Adrenal gland (tissue), 12 donors: ENCODE results near the gene A3GALT2. TPM values are rescaled to one million over a fixed set of nuclear protein-coding genes. Genes with fewer than 3 reads are reported as not detected.

Experiments
- DNase-seq, 7 donors: peaks; one replicate each; pipeline ENCODE4 v3.0.0-alpha.2; 2019 to 2020
- H3K27ac ChIP-seq, 5 donors: fragments of 200-600 bp; sonication (generic) in 4 of 5; 1 replicate in 3 of 5; 2 replicates in 2 of 5; pipeline versions ENCODE4 v1.5.1 to v1.8.0; 2016 to 2020; ENCODE audit warnings: mild to moderate bottlenecking in 1 of 5
- H3K27me3 ChIP-seq: fragments of 200-600 bp; 2 replicates; pipeline ENCODE4 v1.8.0; 2021
- H3K36me3 ChIP-seq, 2 donors: fragments of 200-600 bp; replicated peaks in 1 of 2; 1 replicate in 1 of 2; 2 replicates in 1 of 2; pipeline versions ENCODE4 v1.5.1 to v1.8.0; 2018 to 2022
- H3K4me1 ChIP-seq, 2 donors: fragments of 200-600 bp; replicated peaks in 1 of 2; 1 replicate in 1 of 2; 2 replicates in 1 of 2; pipeline versions ENCODE4 v1.5.1 to v1.8.0; 2018 to 2021
- H3K4me3 ChIP-seq, 4 donors: fragments of 200-600 bp; sonication (generic) in 3 of 4; one replicate each; pipeline ENCODE4 v1.5.1; 2016 to 2018
- H3K9me3 ChIP-seq, 3 donors: fragments of 200-600 bp; sonication (generic) in 1 of 3; replicated peaks in 1 of 3; 1 replicate in 2 of 3; 2 replicates in 1 of 3; pipeline versions ENCODE4 v1.5.1 to v1.8.0; 2016 to 2021
- CTCF ChIP-seq, 6 experiments: fragments of 450-650 bp in 4 of 6; fragments of 200-600 bp in 2 of 6; sonication (generic) in 1 of 6; IDR thresholded peaks; 1 replicate in 5 of 6; 2 replicates in 1 of 6; pipeline versions ENCODE4 v1.5.1 to v1.8.0; 2016 to 2021; ENCODE audit warnings: antibody characterized with exemption in 6 of 6, mild to moderate bottlenecking in 2 of 6, moderate library complexity in 1 of 6
- POLR2A ChIP-seq, 2 donors: fragments of 450-650 bp; IDR thresholded peaks; one replicate each; pipeline ENCODE4 v1.6.1; 2017; ENCODE audit warnings: antibody characterized with exemption in 2 of 2, mild to moderate bottlenecking in 2 of 2, moderate library complexity in 1 of 2
- WGBS, 4 donors: extraction: QIAGEN DNeasy Blood & Tissue Kit in 2 of 4; methylation state at CpG; one replicate each; pipeline versions ENCODE4 v1.1.5 to v1.1.7; 2013 to 2017; 5-methylcytosine and 5-hydroxymethylcytosine counted together
- intact Hi-C, 2 donors: fragments of 100-400 bp; cut with DNase I; formaldehyde crosslinking; loops; one replicate each; pipeline versions ENCODE4 v1.14.1 to v1.15.0; 2022 to 2023
- polyA plus RNA-seq, 3 donors: library from polyadenylated mRNA; stranded (reverse); fragments of 200-250 nt in 2 of 3; fragments of 350-450 nt in 1 of 3; fragmentation: Illumina TruSeq in 1 of 3; extraction: RNeasy Lipid Tissue Mini Kit (QIAGEN cat#74804) in 1 of 3; gene quantifications; one replicate each; pipeline ENCODE4 v1.2.3, GENCODE V29; 2013 to 2014
- total RNA-seq, 9 donors: library from RNA; depleted of rRNA in 4 of 9; stranded (reverse); fragments of >200 nt in 4 of 9; fragments of 120-200 nt in 1 of 9; fragmentation: NEBNext Ultra II Directional in 1 of 9; extraction: Animal tissue kit (Norgen Biotek cat#: 25700) in 1 of 9; gene quantifications; one replicate each; pipeline versions ENCODE4 v1.1.0 to v1.2.4, GENCODE V29; 2013 to 2023
- donor health status: healthy with polysubstance abuse.
- donor health status: Bipolar disorder and iron deficiency.
- donor health status: DM: yes; HTN: yes; CAD: no.
- donor health status: DM: no; HTN: no; CAD: no.
- donor health status: DM: no; HTN: no; CAD: no.
- donor health status: DM: yes; HTN: yes; CAD: no.

A3GALT2 gene
- total and polyA plus RNA-seq, 12 donors: 0.17 to 0.49 TPM; not detected in 10

- H3K27ac ChIP-seq: peak overlapping the region in 1 of 5 donors; percentile 25
- no peaks in the 10 kb centered on the region for H3K9me3 ChIP-seq
- no peak overlapping the region for H3K4me3 ChIP-seq
- 94 to 96% (median 95%) methylated on average over 23 to 45 of the region's 45 CpGs for WGBS, 4 donors
- intact Hi-C loops: loop anchor here in 1 of 2 donors (10.0 kb wide), 1 partner anchor 141 kb away; no protein-coding TSS in a partner anchor
- H3K4me1 ChIP-seq: no peaks in the 10 kb centered on the region
- DNase-seq: peak in 1 of 7 donors; percentile 8
- H3K36me3 ChIP-seq: peaks cover 0 to 30% of the 10 kb centered on the region in 2 donors
- TF ChIP-seq POLR2A (IDR thresholded peaks at IDR 0.05) (no peak), CTCF (IDR thresholded peaks at IDR 0.05) (no peak)
- no peaks in the 10 kb centered on the region for H3K27me3 ChIP-seq
Observed at GRCh38 chr1:33275706-33276572, 45.0 kb downstream of the A3GALT2 start.

DNA sequence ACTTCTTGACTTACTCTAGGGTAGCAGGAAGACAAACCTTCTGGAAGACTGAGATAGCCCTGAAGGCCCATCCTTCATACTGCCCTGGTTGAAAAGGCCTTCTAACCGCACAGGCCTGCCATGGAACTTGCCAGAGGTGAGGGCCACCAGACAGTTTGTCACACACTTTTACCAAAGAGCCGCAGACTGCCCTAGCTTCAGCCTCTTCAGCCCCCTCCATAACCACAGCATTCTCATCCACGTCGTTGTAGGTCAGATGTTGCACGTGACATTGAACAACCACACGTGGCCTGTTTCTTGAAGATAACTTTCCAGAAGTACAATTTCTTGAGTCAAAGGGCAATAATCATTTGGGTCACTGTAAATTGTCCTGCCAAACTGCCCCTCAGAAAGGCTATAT is 45.7 kb downstream of the A3GALT2 start:
- peak overlapping the region in 1 of 5 donors; percentile 25 for H3K27ac ChIP-seq
- H3K27me3 ChIP-seq: no peaks in the 10 kb centered on the region
- no peaks in the 10 kb centered on the region for H3K4me1 ChIP-seq
- no peaks in the 10 kb centered on the region for H3K9me3 ChIP-seq
- intact Hi-C loops: loop anchor here in 1 of 2 donors (10.0 kb wide), 1 partner anchor 140 kb away; no protein-coding TSS in a partner anchor
- no peak for TF ChIP-seq CTCF (IDR thresholded peaks at IDR 0.05)
- no peak for TF ChIP-seq POLR2A (IDR thresholded peaks at IDR 0.05)
- no peak overlapping the region for H3K4me3 ChIP-seq
- WGBS, 4 donors: 75 to 81% (median 79%) methylated on average over 6 of the region's 6 CpGs
- peak in 1 of 7 donors; percentile 6 for DNase-seq
- peaks cover 0 to 23% of the 10 kb centered on the region in 2 donors for H3K36me3 ChIP-seq

DNA sequence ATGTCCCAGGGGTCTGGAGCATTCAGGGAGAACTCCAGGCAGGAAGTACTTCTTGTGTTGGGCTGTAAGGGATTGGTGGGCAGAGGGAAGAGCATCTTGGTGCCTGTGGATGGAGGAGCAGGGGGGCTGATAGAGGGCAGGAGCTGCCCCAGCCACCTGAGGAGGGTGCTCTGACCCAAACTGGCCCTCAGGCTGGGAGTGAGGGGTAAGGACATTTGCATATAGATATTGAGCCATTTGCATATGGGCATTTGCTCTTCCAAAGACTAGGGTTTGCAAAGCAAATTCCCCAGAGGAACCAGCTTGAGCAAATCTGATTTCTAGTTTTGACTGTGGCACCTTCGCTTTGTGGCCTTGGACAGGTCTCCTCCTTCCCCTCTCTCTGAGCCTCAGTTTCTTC is 46.5 kb downstream of the A3GALT2 start:
- TF ChIP-seq CTCF (IDR thresholded peaks at IDR 0.05) (no peak), POLR2A (IDR thresholded peaks at IDR 0.05) (no peak)
- Histone ChIP-seq H3K36me3 (peaks cover 0 to 18% of the 10 kb centered on the region in 2 donors), H3K4me3 (no peak overlapping the region), H3K4me1 (no peaks in the 10 kb centered on the region), H3K9me3 (no peaks in the 10 kb centered on the region), H3K27ac (no peak overlapping the region), H3K27me3 (no peaks in the 10 kb centered on the region)
- no peak for DNase-seq
- 94 to 100% (median 96%) methylated on average over 1 of the region's 1 CpG for WGBS, 4 donors
- intact Hi-C loops: loop anchor here in 1 of 2 donors (10.0 kb wide), 1 partner anchor 140 kb away; no protein-coding TSS in a partner anchor

DNA sequence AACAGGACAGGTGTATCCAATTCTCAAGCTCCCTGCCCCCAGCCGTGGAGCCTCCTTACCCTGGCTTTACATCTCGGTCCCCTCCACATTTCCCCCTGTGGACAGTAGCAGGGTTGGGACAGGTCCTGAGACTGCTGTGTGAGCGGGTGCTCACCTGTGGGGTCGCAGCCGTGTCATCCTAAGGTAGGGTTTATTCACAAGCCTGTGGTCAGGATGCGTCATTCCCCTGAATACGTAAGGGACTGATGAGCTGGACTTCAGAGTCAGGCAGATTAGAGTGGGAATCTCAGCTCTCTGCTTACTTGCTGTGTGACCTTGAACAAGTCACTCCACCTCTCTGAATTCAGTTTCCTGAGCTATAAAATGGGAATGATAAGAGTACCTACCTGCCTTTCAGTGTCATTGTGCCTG is 46.9 kb downstream of the A3GALT2 start:
- H3K27me3 ChIP-seq: no peaks in the 10 kb centered on the region
- intact Hi-C loops: loop anchor here in 1 of 2 donors (10.0 kb wide), 1 partner anchor 139 kb away; no protein-coding TSS in a partner anchor
- TF ChIP-seq POLR2A (IDR thresholded peaks at IDR 0.05): no peak
- no peak for TF ChIP-seq CTCF (IDR thresholded peaks at IDR 0.05)
- peaks cover 0 to under 1% of the 10 kb centered on the region in 2 donors for H3K4me1 ChIP-seq
- no peak overlapping the region for H3K27ac ChIP-seq
- no peak overlapping the region for H3K4me3 ChIP-seq
- H3K36me3 ChIP-seq: peaks cover 0 to 13% of the 10 kb centered on the region in 2 donors
- no peaks in the 10 kb centered on the region for H3K9me3 ChIP-seq
- no peak for DNase-seq
- 65 to 77% (median 73%) methylated on average over 4 to 7 of the region's 7 CpGs for WGBS, 4 donors
